ENCODE results near the gene CTNNA3.
A peak's percentile ranks its signal among the peaks of the same experiment; 100 is the strongest.

The CTNNA3 gene

GRCh38 chr10:66931340-66931948, 764.6 kb downstream of the CTNNA3 start:
- DNase-seq (ENCODE audit: low spot score) = peak; percentile 26

GRCh38 chr10:66929375-66929774, 766.6 kb downstream of the CTNNA3 start:
- no peak for DNase-seq (ENCODE audit: low spot score)

- no peak for DNase-seq (ENCODE audit: low spot score)
Observed at GRCh38 chr10:66928776-66929175, 767.2 kb downstream of the CTNNA3 start.

- DNase-seq (ENCODE audit: low spot score) = no peak
Observed at GRCh38 chr10:66927971-66928770, 767.8 kb downstream of the CTNNA3 start.

GRCh38 chr10:66927251-66927935, 768.6 kb downstream of the CTNNA3 start:
- DNase-seq (ENCODE audit: low spot score) = no peak

GRCh38 chr10:66926841-66927240, 769.2 kb downstream of the CTNNA3 start:
- DNase-seq (ENCODE audit: low spot score) = no peak

GRCh38 chr10:66925896-66926715, 769.9 kb downstream of the CTNNA3 start, which contains the start of gene LRRTM3:
Gene LRRTM3, plus strand, starts transcription at chr10:66926036.
- peak; percentile 70 for DNase-seq (ENCODE audit: low spot score)

GRCh38 chr10:66925373-66925772, 770.6 kb downstream of the CTNNA3 start:
- DNase-seq (ENCODE audit: low spot score) = no peak

GRCh38 chr10:66924674-66925345, 771.2 kb downstream of the CTNNA3 start:
- no peak for DNase-seq (ENCODE audit: low spot score)

GRCh38 chr10:66919248-66919647, 776.7 kb downstream of the CTNNA3 start:
- DNase-seq (ENCODE audit: low spot score) = no peak

- no peak for DNase-seq (ENCODE audit: low spot score)
Observed at GRCh38 chr10:66917104-66917503, 778.9 kb downstream of the CTNNA3 start.

GRCh38 chr10:66916030-66916429, 780.0 kb downstream of the CTNNA3 start:
- no peak for DNase-seq (ENCODE audit: low spot score)

- DNase-seq (ENCODE audit: low spot score) = no peak
Observed at GRCh38 chr10:66910671-66911070, 785.3 kb downstream of the CTNNA3 start.

- DNase-seq (ENCODE audit: low spot score) = no peak
Observed at GRCh38 chr10:66892871-66893270, 803.1 kb downstream of the CTNNA3 start.

- DNase-seq (ENCODE audit: low spot score) = no peak
Observed at GRCh38 chr10:66888237-66888636, 807.8 kb downstream of the CTNNA3 start.

GRCh38 chr10:66886848-66887247, 809.1 kb downstream of the CTNNA3 start:
- no peak for DNase-seq (ENCODE audit: low spot score)

- no peak for DNase-seq (ENCODE audit: low spot score)
Observed at GRCh38 chr10:66882271-66882670, 813.7 kb downstream of the CTNNA3 start.

- no peak for DNase-seq (ENCODE audit: low spot score)
Observed at GRCh38 chr10:66881814-66882213, 814.2 kb downstream of the CTNNA3 start.

- no peak for DNase-seq (ENCODE audit: low spot score)
Observed at GRCh38 chr10:66880826-66881225, 815.2 kb downstream of the CTNNA3 start.

GRCh38 chr10:66880292-66880691, 815.7 kb downstream of the CTNNA3 start:
- DNase-seq (ENCODE audit: low spot score) = no peak

GRCh38 chr10:66877361-66877760, 818.6 kb downstream of the CTNNA3 start:
- no peak for DNase-seq (ENCODE audit: low spot score)

GRCh38 chr10:66869635-66870034, 826.4 kb downstream of the CTNNA3 start:
- no peak for DNase-seq (ENCODE audit: low spot score)
